Neuron (in vitro differentiated cells): ENCODE measurements around the gene KRT37.
"Not testable (repeated sequence)": the region's sequence is repeated elsewhere in the genome, so short reads cannot be mapped to it uniquely, and the experiment has no call there.

Experiments used
- H2AFZ ChIP-seq: one replicate; pipeline ENCODE4 v1.6.1; 2013; ENCODE audit warnings: low read depth, mild to moderate bottlenecking, inconsistent platforms, low read length, moderate library complexity
- H3K27me3 ChIP-seq: one replicate; pipeline ENCODE4 v1.6.1; 2013; ENCODE audit warnings: low read length; ENCODE audit not compliant: insufficient read depth
- H3K36me3 ChIP-seq: one replicate; pipeline ENCODE4 v1.6.1; 2013; ENCODE audit warnings: low read length; ENCODE audit not compliant: insufficient read depth
- H3K4me1 ChIP-seq: one replicate; pipeline ENCODE4 v1.6.1; 2013; ENCODE audit warnings: low read length; ENCODE audit not compliant: insufficient read depth
- H3K4me3 ChIP-seq: 2 replicates; pipeline ENCODE4 v1.5.1; 2013; ENCODE audit warnings: mild to moderate bottlenecking, low read length, moderate library complexity
- H3K9me3 ChIP-seq: one replicate; pipeline ENCODE4 v1.6.1; 2013; ENCODE audit warnings: low read length

The KRT37 gene

DNA sequence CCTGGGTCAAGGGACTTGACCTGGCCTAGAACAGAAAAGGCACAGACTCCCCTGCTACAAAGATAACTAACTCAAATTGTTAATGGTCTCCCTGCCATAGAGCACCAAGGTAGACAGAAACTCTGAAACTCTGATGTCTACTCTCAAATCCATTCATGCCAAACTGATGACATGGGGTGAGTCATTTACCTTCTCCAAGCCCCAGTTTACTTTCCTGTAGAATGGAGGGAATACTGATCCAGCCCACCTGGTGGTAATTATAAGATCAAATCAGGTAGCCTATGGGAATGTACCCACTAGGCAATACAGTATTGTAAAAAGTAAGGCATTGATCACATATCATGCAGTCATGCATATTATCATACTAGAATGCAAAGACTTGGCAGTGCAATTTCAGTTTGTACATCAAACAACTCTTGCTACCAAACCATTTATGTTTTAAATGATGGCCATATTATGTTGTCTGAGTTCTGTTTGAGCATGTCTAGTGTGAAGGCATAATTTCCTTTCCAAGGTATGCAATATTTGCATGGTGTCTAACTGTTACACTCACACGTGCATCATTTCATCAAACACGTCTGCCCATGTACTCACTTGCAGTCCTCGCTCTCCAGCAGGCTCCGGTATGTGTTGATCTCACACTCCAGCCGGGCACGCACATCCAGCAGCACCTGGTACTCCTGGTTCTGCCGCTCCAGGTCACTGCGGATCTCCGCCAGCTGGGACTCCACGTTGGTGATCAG lies 30.0 kb downstream of the KRT37 start:
- Histone ChIP-seq H3K9me3 (no peaks in the 10 kb centered on the region), H2AFZ (no peak overlapping the region), H3K36me3 (no peaks in the 10 kb centered on the region), H3K27me3 (no peaks in the 10 kb centered on the region), H3K4me3 (no peak overlapping the region), H3K4me1 (no peaks in the 10 kb centered on the region)

GRCh38 chr17:41393826-41394225 lies 30.6 kb downstream of the KRT37 start:
- H3K4me3 ChIP-seq = no peak overlapping the region
- no peaks in the 10 kb centered on the region for H3K27me3 ChIP-seq
- no peak overlapping the region for H2AFZ ChIP-seq
- H3K36me3 ChIP-seq = no peaks in the 10 kb centered on the region
- H3K9me3 ChIP-seq = no peaks in the 10 kb centered on the region
- no peaks in the 10 kb centered on the region for H3K4me1 ChIP-seq

DNA sequence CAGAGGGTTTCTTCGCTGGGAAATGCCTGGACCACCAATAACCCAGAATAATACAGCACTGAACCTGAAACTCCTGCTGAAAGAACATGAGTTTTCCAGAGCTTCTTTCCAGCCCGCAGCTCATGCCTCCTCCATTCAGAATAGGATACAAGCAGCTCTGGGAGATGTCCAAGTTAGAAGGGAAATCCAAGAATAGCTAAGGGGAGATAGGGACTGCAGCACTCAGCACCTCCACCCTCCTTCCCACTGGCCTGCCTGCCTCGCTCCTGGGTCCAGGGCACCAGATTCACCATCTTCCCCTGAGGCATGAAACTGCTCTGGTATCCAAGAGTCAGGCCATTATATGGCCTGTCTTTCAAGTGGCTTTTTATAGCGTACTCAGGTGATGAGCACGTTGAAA lies 31.1 kb downstream of the KRT37 start:
- Histone ChIP-seq H3K27me3 (no peaks in the 10 kb centered on the region), H3K4me1 (no peaks in the 10 kb centered on the region), H3K36me3 (no peaks in the 10 kb centered on the region), H2AFZ (no peak overlapping the region), H3K4me3 (no peak overlapping the region), H3K9me3 (no peaks in the 10 kb centered on the region)

DNA sequence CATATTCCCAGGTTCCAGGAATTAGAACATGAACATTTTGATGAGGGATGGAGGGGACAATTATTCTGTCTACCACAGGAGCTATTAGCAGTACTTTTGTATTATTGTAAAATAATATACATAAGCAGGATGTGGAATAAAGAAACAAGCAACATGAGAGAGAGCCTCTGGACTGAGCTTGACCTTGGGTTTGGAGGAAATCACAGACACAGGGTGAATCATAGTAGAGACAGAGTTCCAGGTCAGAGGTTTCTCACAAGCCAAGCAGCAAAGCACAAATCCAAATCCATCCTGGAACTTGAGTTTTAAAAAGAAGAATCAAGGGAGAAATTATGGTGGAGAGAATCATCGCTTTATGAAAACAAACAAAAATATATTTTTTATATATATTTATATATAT lies 32.1 kb downstream of the KRT37 start:
- Histone ChIP-seq H2AFZ (no peak overlapping the region), H3K27me3 (no peaks in the 10 kb centered on the region), H3K9me3 (no peaks in the 10 kb centered on the region), H3K4me3 (no peak overlapping the region), H3K36me3 (no peaks in the 10 kb centered on the region), H3K4me1 (no peaks in the 10 kb centered on the region)

DNA sequence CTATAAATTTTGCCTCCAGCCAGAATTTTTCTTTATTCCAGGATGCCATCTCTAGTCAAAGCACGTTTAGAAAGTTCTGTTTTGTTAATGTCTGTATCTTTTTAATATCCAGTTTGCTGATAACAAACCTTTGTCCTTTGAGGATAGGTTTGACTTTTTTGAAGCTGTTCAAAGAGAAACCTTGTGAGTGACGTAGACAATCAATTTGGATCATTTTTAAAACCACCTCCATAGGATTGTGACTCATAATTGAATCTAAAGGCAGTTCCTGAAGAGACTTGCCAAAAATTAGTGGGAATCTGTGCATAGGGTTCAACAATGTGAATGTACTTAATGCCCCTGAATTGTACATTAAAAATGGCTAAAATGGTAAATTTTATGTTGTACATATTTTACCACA lies 32.9 kb downstream of the KRT37 start:
- Histone ChIP-seq H3K36me3 (no peaks in the 10 kb centered on the region), H3K4me3 (no peak overlapping the region), H3K4me1 (no peaks in the 10 kb centered on the region), H3K27me3 (no peaks in the 10 kb centered on the region), H3K9me3 (no peaks in the 10 kb centered on the region), H2AFZ (no peak overlapping the region)

GRCh38 chr17:41390411-41390938 lies 33.9 kb downstream of the KRT37 start:
- no peak overlapping the region for H3K4me3 ChIP-seq
- H3K36me3 ChIP-seq = no peaks in the 10 kb centered on the region
- H3K27me3 ChIP-seq = no peaks in the 10 kb centered on the region
- H2AFZ ChIP-seq = no peak overlapping the region
- H3K4me1 ChIP-seq = no peaks in the 10 kb centered on the region
- no peaks in the 10 kb centered on the region for H3K9me3 ChIP-seq

DNA sequence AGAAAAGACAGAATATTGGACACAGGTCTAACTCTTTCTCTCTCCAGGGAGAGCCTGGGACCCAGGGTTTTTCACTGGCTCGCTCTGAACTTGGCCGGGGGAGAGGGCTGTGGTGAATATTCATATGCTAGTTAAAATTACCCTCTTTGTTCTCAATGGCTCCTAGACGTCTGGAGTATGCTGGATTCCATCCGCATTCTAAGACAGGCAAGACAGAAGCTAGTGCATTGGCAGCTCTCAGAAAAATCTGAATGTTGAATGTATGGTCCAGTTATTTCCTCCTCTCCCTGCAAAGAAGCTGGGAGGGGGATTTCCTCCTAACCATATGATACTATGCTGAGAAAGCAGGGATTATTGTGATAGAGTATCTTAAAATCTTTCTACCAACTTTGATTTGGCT lies 36.7 kb downstream of the KRT37 start:
- Histone ChIP-seq H3K9me3 (no peaks in the 10 kb centered on the region), H2AFZ (no peak overlapping the region), H3K4me3 (no peak overlapping the region), H3K27me3 (no peaks in the 10 kb centered on the region), H3K4me1 (no peaks in the 10 kb centered on the region), H3K36me3 (no peaks in the 10 kb centered on the region)

- H3K36me3 ChIP-seq = no peaks in the 10 kb centered on the region
- no peak overlapping the region for H3K4me3 ChIP-seq
- H2AFZ ChIP-seq = no peak overlapping the region
- no peaks in the 10 kb centered on the region for H3K9me3 ChIP-seq
- H3K27me3 ChIP-seq = no peaks in the 10 kb centered on the region
- H3K4me1 ChIP-seq = no peaks in the 10 kb centered on the region
Observed at GRCh38 chr17:41386227-41386626, 38.2 kb downstream of the KRT37 start.

- Histone ChIP-seq H3K36me3 (no peaks in the 10 kb centered on the region), H3K4me3 (no peak overlapping the region), H2AFZ (no peak overlapping the region), H3K9me3 (no peaks in the 10 kb centered on the region), H3K4me1 (no peaks in the 10 kb centered on the region), H3K27me3 (no peaks in the 10 kb centered on the region)
Observed at GRCh38 chr17:41383690-41384089, 40.7 kb downstream of the KRT37 start.

DNA sequence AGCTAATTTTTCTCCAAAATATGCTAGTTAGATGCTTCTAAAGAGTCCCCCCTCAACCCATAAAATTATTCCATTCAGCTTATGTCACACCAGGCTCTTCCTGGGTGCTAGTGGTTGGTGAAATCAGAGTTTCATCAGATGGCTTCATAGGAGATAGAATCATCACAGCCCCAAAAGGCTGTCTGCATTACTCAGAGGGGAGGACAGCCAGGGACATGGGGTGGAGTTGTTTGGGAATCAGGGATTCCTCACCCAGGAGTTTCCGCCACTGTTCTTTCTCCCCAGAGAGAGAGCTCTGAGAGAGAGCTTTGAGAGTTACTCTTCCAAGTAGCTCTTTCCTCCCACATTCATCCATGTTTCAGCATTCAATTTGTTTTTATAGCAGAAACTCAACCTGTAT lies 42.0 kb downstream of the KRT37 start:
- Histone ChIP-seq H3K27me3 (no peaks in the 10 kb centered on the region), H3K4me3 (no peak overlapping the region), H3K36me3 (no peaks in the 10 kb centered on the region), H2AFZ (no peak overlapping the region), H3K9me3 (no peaks in the 10 kb centered on the region), H3K4me1 (no peaks in the 10 kb centered on the region)

DNA sequence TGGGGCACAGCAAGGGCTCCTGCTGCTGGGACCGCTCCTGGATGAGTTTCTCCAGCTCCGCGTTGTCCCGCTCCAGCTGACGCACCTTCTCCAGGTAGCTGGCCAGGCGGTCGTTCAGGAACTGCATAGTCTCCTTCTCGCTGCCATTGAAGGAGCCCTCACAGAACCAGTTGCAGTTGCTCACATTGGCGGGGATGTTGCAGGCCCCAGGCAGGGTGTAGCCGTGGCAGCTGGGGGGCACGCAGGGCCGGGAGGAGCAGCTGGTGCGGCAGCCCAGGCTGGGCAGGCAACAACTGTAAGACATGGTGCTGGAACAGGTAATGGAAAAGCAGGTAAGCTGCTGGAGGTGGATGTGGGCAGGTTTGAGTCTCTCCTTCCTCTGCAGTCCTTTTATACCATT lies 42.4 kb downstream of the KRT37 start, which contains the start of gene KRT34:
TSS of gene KRT34 (minus strand) at position 364 of the 400 bp plus-strand sequence. CDS start at position 304, 60 bp downstream.
- not testable (repeated sequence) for H3K4me3 ChIP-seq, H3K27me3 ChIP-seq, H3K36me3 ChIP-seq, H2AFZ ChIP-seq, H3K4me1 ChIP-seq, H3K9me3 ChIP-seq

GRCh38 chr17:41380091-41380490 lies 44.3 kb downstream of the KRT37 start:
- not testable (repeated sequence) for H3K4me3 ChIP-seq, H3K36me3 ChIP-seq, H3K4me1 ChIP-seq, H3K9me3 ChIP-seq, H3K27me3 ChIP-seq, H2AFZ ChIP-seq

DNA sequence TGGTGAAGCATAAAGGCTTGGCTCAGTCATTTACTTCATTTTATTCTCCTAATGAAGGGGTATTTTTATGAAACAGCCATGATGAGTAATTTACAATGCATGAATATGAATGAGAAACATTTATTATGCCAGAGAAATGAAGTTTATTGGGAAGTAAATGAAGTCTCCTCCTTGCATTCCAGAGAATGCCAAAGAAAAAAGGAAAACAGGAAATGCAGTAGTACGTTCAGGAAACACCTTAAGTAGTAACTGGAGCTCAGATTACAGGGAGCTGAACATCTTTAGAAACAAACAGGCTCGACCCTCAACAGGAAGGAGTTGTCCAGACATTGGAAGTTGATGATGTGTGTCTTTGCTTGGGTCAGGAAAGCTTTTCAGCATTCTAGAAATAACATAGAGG lies 46.8 kb downstream of the KRT37 start:
- Histone ChIP-seq H3K4me1 (no peaks in the 10 kb centered on the region), H2AFZ (no peak overlapping the region), H3K36me3 (no peaks in the 10 kb centered on the region), H3K4me3 (no peak overlapping the region), H3K27me3 (no peaks in the 10 kb centered on the region), H3K9me3 (no peaks in the 10 kb centered on the region)
